IMR-90 (cell line): ENCODE data around the gene LHFPL5. TPM values are rescaled to one million over a fixed set of nuclear protein-coding genes. Genes with fewer than 3 reads are reported as not detected.

Source experiments
- ATAC-seq: fragments of 200-7000 bp; cut with Tn5 transposase; 2 replicates; pipeline ENCODE4 v1.9.1; 2020; ENCODE audit warnings: low read depth, mild to moderate bottlenecking, moderate library complexity
- BruUV-seq: library from RNA; stranded (reverse); fragments of 400-500 nt; replicated peaks from 2 replicates; lab custom pipeline; 2021; lab: Mats Ljungman, UMichigan
- CTCF ChIA-PET: fragments of 300-600 bp; formaldehyde crosslinking; extraction: SDS; loops from one replicate; lab custom pipeline; 2021; ENCODE audit warnings: antibody characterized with exemption; lab: Yijun Ruan, JAX
- POLR2A ChIA-PET: fragments of 300-600 bp; sonication (Branson Sonifier 250); formaldehyde crosslinking; loops from one replicate; lab custom pipeline; 2022; ENCODE audit warnings: antibody characterized with exemption; ENCODE audit not compliant: unreplicated experiment; lab: Charles Lee
- DNase-seq: peaks from one replicate; pipeline ENCODE4 v3.0.0; 2013
- H2AFZ ChIP-seq: replicated peaks from 2 replicates; pipeline ENCODE3; 2013; ENCODE audit warnings: low read length, mild to moderate bottlenecking; ENCODE audit not compliant: poor library complexity
- H2AK5ac ChIP-seq: 2 replicates; pipeline ENCODE4 v1.6.1; 2013; ENCODE audit warnings: low read depth, low read length, inconsistent platforms
- H2AK9ac ChIP-seq: replicated peaks from 2 replicates; pipeline ENCODE3; 2013; ENCODE audit warnings: mild to moderate bottlenecking, low read depth, low read length, moderate library complexity; ENCODE audit not compliant: poor library complexity
- H2BK120ac ChIP-seq: 2 replicates; pipeline ENCODE4 v1.6.1; 2013; ENCODE audit warnings: low read depth, low read length, inconsistent platforms
- H2BK15ac ChIP-seq: 3 replicates; pipeline ENCODE4 v1.6.1; 2013; ENCODE audit warnings: low read depth, low read length, inconsistent platforms
- H2BK20ac ChIP-seq: 2 replicates; pipeline ENCODE4 v1.6.1; 2013; ENCODE audit warnings: low read depth, mild to moderate bottlenecking, inconsistent platforms, low read length, moderate library complexity
- H2BK5ac ChIP-seq: 2 replicates; pipeline ENCODE4 v1.6.1; 2013; ENCODE audit warnings: mild to moderate bottlenecking, low read depth, low read length, inconsistent platforms; ENCODE audit not compliant: poor library complexity, severe bottlenecking
- H3K14ac ChIP-seq: replicated peaks from 2 replicates; pipeline ENCODE4 v1.6.1; 2013; ENCODE audit warnings: low read depth, low read length, inconsistent platforms
- H3K18ac ChIP-seq: 2 replicates; pipeline ENCODE4 v1.6.1; 2013; ENCODE audit warnings: low read depth, low read length, control low read depth
- H3K23ac ChIP-seq: 2 replicates; pipeline ENCODE4 v1.6.1; 2013; ENCODE audit warnings: low read depth, low read length, inconsistent platforms
- H3K27ac ChIP-seq: 2 replicates; pipeline ENCODE4 v1.5.1; 2013; ENCODE audit warnings: mild to moderate bottlenecking, control low read depth, low read length; ENCODE audit not compliant: insufficient read depth
- H3K27me3 ChIP-seq: 2 replicates; pipeline ENCODE4 v1.6.1; 2013; ENCODE audit warnings: low read length; ENCODE audit not compliant: control insufficient read depth, insufficient read depth
- H3K36me3 ChIP-seq: 2 replicates; pipeline ENCODE4 v1.6.1; 2013; ENCODE audit warnings: low read length, mixed read lengths; ENCODE audit not compliant: control insufficient read depth, insufficient read depth
- H3K4ac ChIP-seq: 2 replicates; pipeline ENCODE4 v1.6.1; 2013; ENCODE audit warnings: low read depth, low read length, inconsistent platforms
- H3K4me1 ChIP-seq: 2 replicates; pipeline ENCODE4 v1.6.1; 2013; ENCODE audit warnings: low read length, mixed read lengths; ENCODE audit not compliant: control insufficient read depth, insufficient read depth
- H3K4me2 ChIP-seq: 2 replicates; pipeline ENCODE4 v1.6.1; 2013; ENCODE audit warnings: low read depth, mild to moderate bottlenecking, control low read depth, low read length, moderate library complexity
- H3K4me3 ChIP-seq: 2 replicates; pipeline ENCODE4 v1.5.1; 2013; ENCODE audit warnings: low read depth, mild to moderate bottlenecking, control low read depth, low read length, moderate library complexity; ENCODE audit not compliant: insufficient read depth
- H3K56ac ChIP-seq: 2 replicates; pipeline ENCODE4 v1.6.1; 2013; ENCODE audit warnings: low read length, inconsistent platforms; ENCODE audit not compliant: insufficient read depth; ENCODE audit errors: extremely low read depth
- H3K79me1 ChIP-seq, 2 experiments: 2 replicates each; pipeline ENCODE4 v1.6.1; 2013; ENCODE audit warnings: low read length in 2 of 2, inconsistent platforms in 1 of 2, low read depth in 1 of 2
- H3K9ac ChIP-seq: 2 replicates; pipeline ENCODE4 v1.6.1; 2013; ENCODE audit warnings: low read depth, low read length, control low read depth
- H3K9me1 ChIP-seq: 2 replicates; pipeline ENCODE4 v1.6.1; 2013; ENCODE audit warnings: low read length, inconsistent platforms; ENCODE audit not compliant: insufficient read depth
- H3K9me3 ChIP-seq: 2 replicates; pipeline ENCODE4 v1.6.1; 2013; ENCODE audit warnings: low read length; ENCODE audit not compliant: control insufficient read depth, insufficient read depth
- H4K20me1 ChIP-seq: 2 replicates; pipeline ENCODE4 v1.6.1; 2013; ENCODE audit warnings: low read length, inconsistent platforms; ENCODE audit not compliant: insufficient read depth
- H4K5ac ChIP-seq: 2 replicates; pipeline ENCODE4 v1.6.1; 2013; ENCODE audit warnings: mild to moderate bottlenecking, low read depth, low read length, control low read depth
- H4K8ac ChIP-seq, 2 experiments: 2 replicates each; pipeline ENCODE4 v1.6.1; 2013; ENCODE audit warnings: low read depth in 2 of 2, low read length in 2 of 2, control low read depth in 1 of 2, inconsistent platforms in 1 of 2
- H4K91ac ChIP-seq: 2 replicates; pipeline ENCODE4 v1.6.1; 2013; ENCODE audit warnings: low read depth, low read length, inconsistent platforms; ENCODE audit not compliant: insufficient read depth
- BHLHE40 ChIP-seq: fragments of 150-350 bp; IDR thresholded peaks from 2 replicates; pipeline ENCODE4 v1.6.1; 2016; ENCODE audit warnings: mild to moderate bottlenecking, low read depth, low read length
- CEBPB ChIP-seq: IDR thresholded peaks from 2 replicates; pipeline ENCODE4 v1.6.1; 2012; ENCODE audit warnings: low read depth, low read length, improper control_type of control experiment
- MAZ ChIP-seq: IDR thresholded peaks from 2 replicates; pipeline ENCODE4 v1.6.1; 2012; ENCODE audit warnings: low read depth, mild to moderate bottlenecking, low read length, improper control_type of control experiment, moderate library complexity, borderline replicate concordance
- NFE2L2 ChIP-seq: fragments of 150-350 bp; IDR thresholded peaks from 2 replicates; pipeline ENCODE4 v1.6.1; 2016; ENCODE audit warnings: low read depth, mild to moderate bottlenecking, low read length
- POLR2A ChIP-seq: IDR thresholded peaks from 2 replicates; pipeline ENCODE4 v1.6.1; 2012; ENCODE audit warnings: mild to moderate bottlenecking, low read depth, low read length
- RAD21 ChIP-seq: IDR thresholded peaks from 2 replicates; pipeline ENCODE4 v1.6.1; 2012; ENCODE audit warnings: low read length, improper control_type of control experiment
- RCOR1 ChIP-seq: IDR thresholded peaks from 2 replicates; pipeline ENCODE4 v1.6.1; 2012; ENCODE audit warnings: mild to moderate bottlenecking, low read length, improper control_type of control experiment; ENCODE audit not compliant: insufficient replicate concordance
- RFX5 ChIP-seq: IDR thresholded peaks from 2 replicates; pipeline ENCODE4 v1.8.0; 2012; ENCODE audit warnings: low read depth, mild to moderate bottlenecking, low read length, moderate library complexity
- SMC3 ChIP-seq: fragments of 150-350 bp; IDR thresholded peaks from 2 replicates; pipeline ENCODE4 v1.6.1; 2016; ENCODE audit warnings: low read depth, mild to moderate bottlenecking, antibody characterized with exemption, low read length, moderate library complexity
- WGBS, 2 experiments: methylation state at CpG; one replicate each; pipeline versions ENCODE4 v1.1.5 to v1.1.7; 2013; ENCODE audit warnings: missing lambda C conversion rate in 2 of 2; ENCODE audit not compliant: insufficient read length in 1 of 2; ENCODE audit errors: extremely low coverage in 2 of 2; 5-methylcytosine and 5-hydroxymethylcytosine counted together
- dilution Hi-C: fragments of 300-500 bp; cut with HindIII; formaldehyde crosslinking; loops from one replicate; pipeline ENCODE4 v1.14.3; 2018; ENCODE audit warnings: low sequenced_read_pairs; ENCODE audit not compliant: unreplicated experiment
- in situ Hi-C: fragments of 300-500 bp; cut with MboI; formaldehyde crosslinking; loops from 3 replicates; pipeline ENCODE4 v1.14.3; 2019; ENCODE audit warnings: low sequenced_read_pairs, inconsistent platforms, mixed read lengths
- intact Hi-C: fragments of 100-400 bp; cut with micrococcal nuclease; formaldehyde crosslinking; loops from 2 replicates; pipeline ENCODE4 v1.10.0; 2022
- polyA plus RNA-seq, 3 experiments: library from polyadenylated mRNA; depleted of rRNA; stranded (reverse); fragments of >200 nt; gene quantifications; 2 replicates each; pipeline ENCODE4 v1.2.3, GENCODE V29; 2012; ENCODE audit warnings: low replicate concordance in 1 of 3
- total RNA-seq: library from RNA; depleted of rRNA; stranded (reverse); fragments of >200 nt; gene quantifications from 2 replicates; pipeline ENCODE4 v1.2.3, GENCODE V29; 2012
- TF ChIP-seq, protein P1 (sequence below): fragments of 150-350 bp; IDR thresholded peaks from 2 replicates; pipeline ENCODE4 v1.6.1; 2016; ENCODE audit warnings: low read depth, mild to moderate bottlenecking, low read length, moderate library complexity, borderline replicate concordance

LHFPL5 gene
- total and polyA plus RNA-seq, 2 of the 4 experiments (the other 2 are of a cell fraction), result not detected

DNA sequence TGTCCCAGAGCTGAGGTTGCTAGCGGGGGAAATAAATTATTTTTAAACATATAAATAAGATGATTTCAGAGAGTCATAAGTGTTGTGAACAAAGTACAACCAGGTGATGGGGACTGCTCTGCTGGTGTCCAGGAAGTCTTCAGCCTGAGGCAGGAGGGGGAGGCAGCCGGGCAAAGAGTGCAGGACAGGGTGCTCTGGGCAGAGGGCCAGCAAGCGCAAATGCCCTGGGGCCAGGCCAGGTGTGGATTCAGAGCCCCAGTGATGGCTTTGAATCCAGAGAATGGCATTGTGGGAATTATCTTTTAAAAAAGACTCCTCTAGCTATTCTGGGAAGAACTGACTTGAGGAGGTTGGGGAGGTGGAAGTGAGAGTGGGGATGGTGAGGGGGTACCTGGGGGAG is 22.7 kb upstream of the LHFPL5 start:
- Histone ChIP-seq H3K79me1 (no peaks in the 10 kb centered on the region), H3K56ac (no peak overlapping the region), H3K27ac (no peak overlapping the region), H3K9ac (no peak overlapping the region), H2BK5ac (no peak overlapping the region), H2BK20ac (no peak overlapping the region), H3K18ac (no peak overlapping the region), H2BK15ac (no peak overlapping the region), H3K4ac (no peak overlapping the region), H3K9me1 (no peaks in the 10 kb centered on the region; the same call in 1 of the 2 replicates), H2AK5ac (no peak overlapping the region), H2AK9ac (no peak overlapping the region), H4K20me1 (no peaks in the 10 kb centered on the region), H3K4me2 (no peak overlapping the region), H3K9me3 (no peaks in the 10 kb centered on the region), H3K14ac (no peak overlapping the region), H3K4me1 (no peaks in the 10 kb centered on the region), H2BK120ac (no peak overlapping the region), H4K5ac (no peak overlapping the region), H3K4me3 (no peak overlapping the region), H4K8ac (no peak overlapping the region), H2AFZ (no peak overlapping the region), H3K36me3 (no peaks in the 10 kb centered on the region), H3K27me3 (peaks cover 38% of the 10 kb centered on the region), H3K23ac (no peak overlapping the region), H4K91ac (no peak overlapping the region)
- WGBS, 2 experiments, result 100% methylated on average over 1 of the region's 3 CpGs; no CpG with 5 or more reads in 1 of the 2 experiments
- DNase-seq (no peak), ATAC-seq (no peak)
- TF ChIP-seq MAZ (no peak), BHLHE40 (no peak), RCOR1 (no peak), RAD21 (no peak), CEBPB (no peak), NFE2L2 (no peak), POLR2A (no peak), SMC3 (no peak), RFX5 (no peak)
- TF ChIP-seq, protein P1, sequence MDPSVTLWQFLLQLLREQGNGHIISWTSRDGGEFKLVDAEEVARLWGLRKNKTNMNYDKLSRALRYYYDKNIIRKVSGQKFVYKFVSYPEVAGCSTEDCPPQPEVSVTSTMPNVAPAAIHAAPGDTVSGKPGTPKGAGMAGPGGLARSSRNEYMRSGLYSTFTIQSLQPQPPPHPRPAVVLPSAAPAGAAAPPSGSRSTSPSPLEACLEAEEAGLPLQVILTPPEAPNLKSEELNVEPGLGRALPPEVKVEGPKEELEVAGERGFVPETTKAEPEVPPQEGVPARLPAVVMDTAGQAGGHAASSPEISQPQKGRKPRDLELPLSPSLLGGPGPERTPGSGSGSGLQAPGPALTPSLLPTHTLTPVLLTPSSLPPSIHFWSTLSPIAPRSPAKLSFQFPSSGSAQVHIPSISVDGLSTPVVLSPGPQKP, result no peak
- in situ Hi-C loops (no loop called here), dilution Hi-C loops (no loop called here), intact Hi-C loops (no loop called here)
- ChIA-PET POLR2A (no interaction called here), CTCF (no interaction called here)
- BruUV-seq, result no TSS peak
